Thymus (tissue), 11 donors: Measurements from ENCODE around the gene OSCAR. TPM values are rescaled to one million over a fixed set of nuclear protein-coding genes. Genes with fewer than 3 reads are reported as not detected.
A peak's percentile ranks its signal among the peaks of the same experiment; 100 is the strongest.

Source experiments
- DNase-seq, 9 donors: peaks; one replicate each; pipeline ENCODE4 v3.0.0-alpha.2; 2013; ENCODE audit warnings: low spot score in 9 of 9, low read depth in 6 of 9, missing footprints in 1 of 9
- H3K27ac ChIP-seq, 2 donors: one replicate each; pipeline ENCODE4 v1.5.1; 2013; ENCODE audit warnings: control low read depth in 1 of 2, low read depth in 1 of 2, low read length in 1 of 2, mild to moderate bottlenecking in 1 of 2, moderate library complexity in 1 of 2
- H3K27me3 ChIP-seq, 2 donors: one replicate each; pipeline ENCODE4 v1.5.1; 2013; ENCODE audit warnings: low read length in 1 of 2; ENCODE audit not compliant: control insufficient read depth in 2 of 2, insufficient read depth in 1 of 2
- H3K36me3 ChIP-seq, 2 donors: one replicate each; pipeline ENCODE4 v1.5.1; 2013; ENCODE audit warnings: low read length in 1 of 2, mild to moderate bottlenecking in 1 of 2, moderate library complexity in 1 of 2; ENCODE audit not compliant: control insufficient read depth in 2 of 2, insufficient read depth in 2 of 2
- H3K4me1 ChIP-seq, 2 donors: one replicate each; pipeline ENCODE4 v1.5.1; 2013; ENCODE audit warnings: low read length in 2 of 2; ENCODE audit not compliant: control insufficient read depth in 2 of 2, insufficient read depth in 2 of 2
- H3K4me3 ChIP-seq, 2 donors: one replicate each; pipeline ENCODE4 v1.5.1; 2013; ENCODE audit warnings: low read length in 2 of 2, control low read depth in 1 of 2, mild to moderate bottlenecking in 1 of 2
- H3K9me3 ChIP-seq, 2 donors: one replicate each; pipeline ENCODE4 v1.5.1; 2013; ENCODE audit warnings: low read length in 1 of 2, mild to moderate bottlenecking in 1 of 2; ENCODE audit not compliant: control insufficient read depth in 2 of 2, insufficient read depth in 1 of 2
- WGBS: extraction: QIAGEN DNeasy Blood & Tissue Kit; methylation state at CpG from one replicate; pipeline ENCODE4 v1.1.7; 2013; 5-methylcytosine and 5-hydroxymethylcytosine counted together
- polyA plus RNA-seq: library from polyadenylated mRNA; stranded (reverse); fragments of 200-250 nt; gene quantifications from one replicate; pipeline ENCODE4 v1.2.3, GENCODE V29; 2013
- total RNA-seq: library from RNA; stranded (reverse); fragments of 120-200 nt; gene quantifications from one replicate; pipeline ENCODE4 v1.2.4, GENCODE V29; 2013
- donor health status: healthy.

OSCAR gene
- total and polyA plus RNA-seq, 2 donors: 0.61 to 5.5 TPM

GRCh38 chr19:54137699-54138488 lies 37.3 kb upstream of the OSCAR start, which contains the start of gene CNOT3:
TSS of gene CNOT3 (plus strand) at chr19:54137762. CDS start at chr19:54142979, 5,217 bp downstream.
- Histone ChIP-seq H3K9me3 (peaks cover 2 to 4% of the 10 kb centered on the region in 2 donors), H3K36me3 (peaks cover 26 to 35% of the 10 kb centered on the region in 2 donors), H3K27me3 (peaks cover 0 to 4% of the 10 kb centered on the region in 2 donors), H3K4me3 (peak within 1 kb of the TSS; percentile 69 to 98), H3K4me1 (peaks cover 28 to 33% of the 10 kb centered on the region in 2 donors), H3K27ac (peak within 1 kb of the TSS; percentile 82 to 87)
- peak in 2 of 9 donors; percentile 18 to 42 for DNase-seq
- WGBS: under 1% methylated on average over 103 of the region's 103 CpGs

GRCh38 chr19:54136864-54137698 lies 36.5 kb upstream of the OSCAR start:
- WGBS: under 1% methylated on average over 46 of the region's 46 CpGs
- peak overlapping the region; percentile 82 to 87 for H3K27ac ChIP-seq
- peaks cover 22 to 27% of the 10 kb centered on the region in 2 donors for H3K36me3 ChIP-seq
- H3K27me3 ChIP-seq: peaks cover 0 to 4% of the 10 kb centered on the region in 2 donors
- H3K4me3 ChIP-seq: peak overlapping the region; percentile 69 to 98
- DNase-seq: peak; percentile 97 to 100 (median 99)
- H3K9me3 ChIP-seq: peaks cover 2 to 4% of the 10 kb centered on the region in 2 donors
- peaks cover 28 to 33% of the 10 kb centered on the region in 2 donors for H3K4me1 ChIP-seq

- H3K4me3 ChIP-seq: peak overlapping the region; percentile 47 to 56
- peaks cover 21 to 23% of the 10 kb centered on the region in 2 donors for H3K36me3 ChIP-seq
- peak in 1 of 9 donors; percentile 19 for DNase-seq
- peaks cover 0 to 4% of the 10 kb centered on the region in 2 donors for H3K27me3 ChIP-seq
- H3K27ac ChIP-seq: peak overlapping the region; percentile 62 to 82
- H3K4me1 ChIP-seq: peaks cover 28 to 33% of the 10 kb centered on the region in 2 donors
- H3K9me3 ChIP-seq: peaks cover 2 to 4% of the 10 kb centered on the region in 2 donors
- WGBS: 7% methylated on average over 30 of the region's 30 CpGs
Observed at GRCh38 chr19:54136086-54136863, 35.7 kb upstream of the OSCAR start.

GRCh38 chr19:54133957-54134590 lies 33.5 kb upstream of the OSCAR start:
- DNase-seq: no peak
- Histone ChIP-seq H3K4me3 (no peak overlapping the region), H3K27ac (no peak overlapping the region), H3K9me3 (peaks cover 2 to 4% of the 10 kb centered on the region in 2 donors), H3K36me3 (peaks cover 20 to 23% of the 10 kb centered on the region in 2 donors), H3K4me1 (peaks cover 18 to 19% of the 10 kb centered on the region in 2 donors), H3K27me3 (peaks cover 0 to 4% of the 10 kb centered on the region in 2 donors)
- WGBS: 79% methylated on average over 2 of the region's 2 CpGs

GRCh38 chr19:54133312-54133956 lies 32.8 kb upstream of the OSCAR start:
- H3K36me3 ChIP-seq: peaks cover 26 to 27% of the 10 kb centered on the region in 2 donors
- peaks cover 12 to 13% of the 10 kb centered on the region in 2 donors for H3K4me1 ChIP-seq
- H3K4me3 ChIP-seq: no peak overlapping the region
- peak in 2 of 9 donors; percentile 55 to 60 for DNase-seq
- peaks cover 2 to 4% of the 10 kb centered on the region in 2 donors for H3K9me3 ChIP-seq
- 94% methylated on average over 10 of the region's 10 CpGs for WGBS
- peaks cover 0 to 4% of the 10 kb centered on the region in 2 donors for H3K27me3 ChIP-seq
- H3K27ac ChIP-seq: no peak overlapping the region

GRCh38 chr19:54129617-54129996 lies 29.0 kb upstream of the OSCAR start:
- WGBS: 97% methylated on average over 20 of the region's 20 CpGs

GRCh38 chr19:54128796-54129616 lies 28.4 kb upstream of the OSCAR start:
- H3K27ac ChIP-seq: no peak overlapping the region
- no peaks in the 10 kb centered on the region for H3K27me3 ChIP-seq
- H3K4me3 ChIP-seq: no peak overlapping the region
- WGBS: 99% methylated on average over 41 of the region's 41 CpGs
- peaks cover 2 to 4% of the 10 kb centered on the region in 2 donors for H3K9me3 ChIP-seq
- DNase-seq: no peak
- H3K4me1 ChIP-seq: no peaks in the 10 kb centered on the region
- peaks cover 49 to 62% of the 10 kb centered on the region in 2 donors for H3K36me3 ChIP-seq

More at GRCh38 chr19:54129617-54129996, 29.0 kb upstream of the OSCAR start:
- H3K4me1 ChIP-seq: no peaks in the 10 kb centered on the region
- H3K36me3 ChIP-seq: peaks cover 44 to 56% of the 10 kb centered on the region in 2 donors
- H3K27ac ChIP-seq: no peak overlapping the region
- no peak overlapping the region for H3K4me3 ChIP-seq
- H3K27me3 ChIP-seq: no peaks in the 10 kb centered on the region
- peaks cover 2 to 4% of the 10 kb centered on the region in 2 donors for H3K9me3 ChIP-seq
- no peak for DNase-seq
